Lower lobe of right lung (tissue), 2 donors: ENCODE results near the gene DENND2A. TPM values are rescaled to one million over a fixed set of nuclear protein-coding genes. Genes with fewer than 3 reads are reported as not detected.

Source experiments
- ATAC-seq, 2 donors: fragments of 200-7000 bp; cut with Tn5 transposase; one replicate each; pipeline ENCODE4 v1.9.1; 2020 to 2022; ENCODE audit warnings: mild to moderate bottlenecking in 2 of 2, moderate library complexity in 2 of 2
- DNase-seq: peaks from one replicate; pipeline ENCODE4 v3.0.0-alpha.2; 2020
- H3K27ac ChIP-seq: fragments of 200-600 bp; one replicate; pipeline ENCODE4 v1.8.0; 2022
- H3K27me3 ChIP-seq: fragments of 200-600 bp; one replicate; pipeline ENCODE4 v1.8.0; 2022; ENCODE audit warnings: low read depth
- H3K36me3 ChIP-seq: fragments of 200-600 bp; one replicate; pipeline ENCODE4 v1.8.0; 2022; ENCODE audit warnings: mild to moderate bottlenecking
- H3K4me1 ChIP-seq: fragments of 200-600 bp; one replicate; pipeline ENCODE4 v1.8.0; 2022
- H3K4me3 ChIP-seq: fragments of 200-600 bp; one replicate; pipeline ENCODE4 v1.8.0; 2022; ENCODE audit warnings: mild to moderate bottlenecking
- H3K9me3 ChIP-seq: fragments of 200-600 bp; one replicate; pipeline ENCODE4 v1.8.0; 2022
- intact Hi-C: fragments of 100-400 bp; cut with DNase I; formaldehyde crosslinking; loops from one replicate; pipeline ENCODE4 v1.11.0; 2022
- total RNA-seq: library from RNA; stranded (reverse); fragmentation: NEBNext Ultra II Directional; extraction: Animal tissue kit (Norgen Biotek cat#: 25700); gene quantifications from one replicate; pipeline ENCODE4 v1.2.1, GENCODE V29; 2021
- TF ChIP-seq, protein P1 (sequence below): fragments of 200-600 bp; IDR thresholded peaks from one replicate; pipeline ENCODE4 v1.8.0; 2022; ENCODE audit warnings: antibody characterized with exemption, mild to moderate bottlenecking
- donor health status: DM: no; HTN: yes; CAD: no; lungs with severe emphysema.

Gene DENND2A
- total RNA-seq, 1 donor from 2014 or later, result 19.0 TPM

DNA sequence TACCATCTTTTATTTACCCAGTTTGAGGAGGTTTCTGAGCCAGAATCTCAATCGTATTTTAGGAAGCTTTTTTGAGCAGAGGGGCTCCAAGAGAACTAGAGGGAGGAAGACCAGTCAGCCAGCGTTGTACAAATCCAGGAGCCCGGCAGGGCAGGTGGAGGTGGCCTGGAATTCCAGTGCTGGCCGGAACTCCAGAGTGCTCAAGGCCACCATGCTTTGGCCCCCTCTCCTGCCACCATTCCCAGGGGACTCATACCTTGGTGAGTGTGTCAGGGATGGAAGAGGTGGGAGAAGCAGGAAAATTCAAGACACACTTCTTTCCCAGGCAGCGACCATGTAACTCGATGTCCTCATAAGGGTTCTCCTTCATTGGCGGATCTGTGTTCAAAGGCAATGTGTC is 55.3 kb downstream of the DENND2A start:
- TF ChIP-seq, protein P1, sequence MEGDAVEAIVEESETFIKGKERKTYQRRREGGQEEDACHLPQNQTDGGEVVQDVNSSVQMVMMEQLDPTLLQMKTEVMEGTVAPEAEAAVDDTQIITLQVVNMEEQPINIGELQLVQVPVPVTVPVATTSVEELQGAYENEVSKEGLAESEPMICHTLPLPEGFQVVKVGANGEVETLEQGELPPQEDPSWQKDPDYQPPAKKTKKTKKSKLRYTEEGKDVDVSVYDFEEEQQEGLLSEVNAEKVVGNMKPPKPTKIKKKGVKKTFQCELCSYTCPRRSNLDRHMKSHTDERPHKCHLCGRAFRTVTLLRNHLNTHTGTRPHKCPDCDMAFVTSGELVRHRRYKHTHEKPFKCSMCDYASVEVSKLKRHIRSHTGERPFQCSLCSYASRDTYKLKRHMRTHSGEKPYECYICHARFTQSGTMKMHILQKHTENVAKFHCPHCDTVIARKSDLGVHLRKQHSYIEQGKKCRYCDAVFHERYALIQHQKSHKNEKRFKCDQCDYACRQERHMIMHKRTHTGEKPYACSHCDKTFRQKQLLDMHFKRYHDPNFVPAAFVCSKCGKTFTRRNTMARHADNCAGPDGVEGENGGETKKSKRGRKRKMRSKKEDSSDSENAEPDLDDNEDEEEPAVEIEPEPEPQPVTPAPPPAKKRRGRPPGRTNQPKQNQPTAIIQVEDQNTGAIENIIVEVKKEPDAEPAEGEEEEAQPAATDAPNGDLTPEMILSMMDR, result no peak
- no peaks in the 10 kb centered on the region for H3K4me1 ChIP-seq
- H3K4me3 ChIP-seq, result no peak overlapping the region
- H3K9me3 ChIP-seq, result no peaks in the 10 kb centered on the region
- peaks cover 9% of the 10 kb centered on the region for H3K36me3 ChIP-seq
- intact Hi-C loops, result no loop called here
- ATAC-seq (no peak), DNase-seq (no peak)
- no peak overlapping the region for H3K27ac ChIP-seq
- no peaks in the 10 kb centered on the region for H3K27me3 ChIP-seq

DNA sequence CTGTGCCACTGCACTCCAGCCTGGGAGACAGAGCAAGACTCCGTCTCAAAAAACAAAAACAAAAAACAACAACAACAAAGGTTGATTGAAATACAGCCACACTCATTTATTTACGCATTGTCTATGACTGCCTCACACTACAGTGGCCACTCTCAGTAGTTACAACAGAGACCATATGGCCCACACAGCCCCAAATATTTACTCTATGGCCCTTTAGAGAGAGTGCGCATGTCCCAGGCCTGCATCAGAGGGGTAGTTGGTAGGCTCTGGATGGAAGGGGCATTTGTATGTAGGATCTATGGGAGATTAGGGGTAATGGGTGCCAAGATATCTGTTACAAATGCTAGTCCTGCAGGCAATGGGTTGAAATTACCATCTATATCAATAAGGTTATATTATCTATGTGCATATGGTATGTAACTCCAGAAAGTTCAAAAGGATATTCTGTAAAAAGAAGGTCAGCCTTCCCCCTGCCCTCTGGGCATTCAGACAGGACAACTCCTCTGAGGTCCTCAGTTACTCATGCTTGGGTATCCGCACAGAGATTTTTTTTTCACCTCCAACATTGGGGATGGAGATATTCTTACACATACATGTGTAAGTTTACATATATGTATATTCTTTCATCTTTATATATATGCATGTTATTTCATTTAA is 56.3 kb downstream of the DENND2A start:
- TF ChIP-seq, protein P1, result no peak
- DNase-seq (no peak), ATAC-seq (no peak)
- H3K4me3 ChIP-seq, result no peak overlapping the region
- H3K36me3 ChIP-seq, result peaks cover 9% of the 10 kb centered on the region
- no peaks in the 10 kb centered on the region for H3K9me3 ChIP-seq
- H3K4me1 ChIP-seq, result no peaks in the 10 kb centered on the region
- intact Hi-C loops, result no loop called here
- H3K27ac ChIP-seq, result no peak overlapping the region
- no peaks in the 10 kb centered on the region for H3K27me3 ChIP-seq

DNA sequence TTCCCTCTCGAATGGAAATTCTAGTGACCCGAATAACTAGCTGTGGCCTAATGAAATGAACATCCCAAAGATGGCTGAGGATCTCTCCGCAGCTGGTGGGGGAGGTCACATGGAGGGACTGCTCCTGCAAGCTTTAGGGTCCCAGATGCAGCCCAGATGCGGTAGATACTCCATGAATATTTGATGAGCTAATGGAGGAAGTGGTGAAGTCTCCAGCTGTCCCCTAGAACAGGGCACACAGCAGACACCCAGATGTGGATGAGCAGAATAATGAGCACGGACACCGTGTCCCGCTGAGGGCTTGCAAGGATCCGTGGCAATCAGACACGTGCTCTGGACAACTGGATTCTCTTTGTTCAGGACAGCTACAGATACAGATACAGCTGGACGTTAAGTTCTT is 59.2 kb downstream of the DENND2A start:
- no peak overlapping the region for H3K27ac ChIP-seq
- H3K4me1 ChIP-seq, result no peaks in the 10 kb centered on the region
- ATAC-seq, result no peak
- H3K4me3 ChIP-seq, result no peak overlapping the region
- H3K9me3 ChIP-seq, result no peaks in the 10 kb centered on the region
- H3K36me3 ChIP-seq, result peaks cover 9% of the 10 kb centered on the region
- no peak for DNase-seq
- intact Hi-C loops, result no loop called here
- TF ChIP-seq, protein P1, result no peak
- H3K27me3 ChIP-seq, result no peaks in the 10 kb centered on the region

DNA sequence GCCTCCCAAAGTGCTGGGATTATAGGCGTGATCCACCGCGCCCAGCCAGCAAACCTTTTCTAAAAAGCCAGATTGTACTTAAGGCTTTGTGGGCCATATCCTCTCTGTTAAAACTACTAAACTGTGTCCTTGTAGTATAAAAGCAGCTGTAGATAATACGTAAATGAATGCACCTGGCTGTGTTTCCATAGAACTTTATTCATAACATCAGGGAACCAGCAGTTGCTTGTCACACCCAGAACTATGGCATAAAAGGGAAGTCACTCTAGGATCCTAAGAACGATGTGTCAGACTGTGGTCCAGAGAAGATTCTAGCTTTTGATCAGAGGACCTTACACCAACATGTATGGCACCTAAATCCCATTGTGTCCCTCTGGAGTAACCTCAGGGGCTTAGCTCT is 63.0 kb downstream of the DENND2A start:
- H3K36me3 ChIP-seq, result peaks cover 11% of the 10 kb centered on the region
- H3K27ac ChIP-seq, result no peak overlapping the region
- H3K4me3 ChIP-seq, result no peak overlapping the region
- no peak for ATAC-seq
- TF ChIP-seq, protein P1, result no peak
- no peaks in the 10 kb centered on the region for H3K9me3 ChIP-seq
- intact Hi-C loops, result no loop called here
- no peak for DNase-seq
- no peaks in the 10 kb centered on the region for H3K27me3 ChIP-seq
- H3K4me1 ChIP-seq, result no peaks in the 10 kb centered on the region

DNA sequence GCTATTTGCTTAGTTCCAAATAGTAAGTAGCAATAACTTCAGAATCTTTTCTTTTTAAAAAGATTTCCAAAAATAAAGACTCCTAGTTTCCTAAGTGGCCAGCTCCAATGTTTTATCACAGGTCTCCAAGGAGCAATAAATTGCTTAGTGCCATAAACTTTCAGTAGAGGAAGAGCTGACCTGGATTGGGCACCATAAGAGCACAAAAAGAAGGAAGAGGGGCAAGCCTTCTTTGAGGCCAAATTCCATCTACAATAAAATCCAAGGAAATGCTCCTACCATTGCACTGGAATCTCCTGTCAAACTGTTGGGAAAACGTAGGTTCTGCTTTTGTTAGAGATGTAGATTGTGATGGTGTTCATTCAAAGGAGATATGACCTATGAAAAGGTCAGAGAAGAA is 64.0 kb downstream of the DENND2A start:
- Histone ChIP-seq H3K27ac (no peak overlapping the region), H3K36me3 (peaks cover 11% of the 10 kb centered on the region), H3K4me1 (no peaks in the 10 kb centered on the region), H3K27me3 (no peaks in the 10 kb centered on the region), H3K4me3 (no peak overlapping the region), H3K9me3 (no peaks in the 10 kb centered on the region)
- TF ChIP-seq, protein P1, result no peak
- no peak for ATAC-seq
- intact Hi-C loops, result no loop called here
- DNase-seq, result no peak
